Adrenal gland (tissue), 5 donors: Measurements from ENCODE around the gene CREBL2.

ENCODE experiments used
- POLR2A ChIP-seq, 2 donors: fragments of 450-650 bp; IDR thresholded peaks; one replicate each; pipeline ENCODE4 v1.6.1; 2017; ENCODE audit warnings: antibody characterized with exemption in 2 of 2, mild to moderate bottlenecking in 2 of 2, moderate library complexity in 1 of 2
- TF ChIP-seq, protein P1 (sequence below), 6 experiments: fragments of 450-650 bp in 4 of 6; fragments of 200-600 bp in 2 of 6; sonication (generic) in 1 of 6; IDR thresholded peaks; 1 replicate in 5 of 6; 2 replicates in 1 of 6; pipeline versions ENCODE4 v1.5.1 to v1.8.0; 2016 to 2021; ENCODE audit warnings: antibody characterized with exemption in 6 of 6, mild to moderate bottlenecking in 2 of 6, moderate library complexity in 1 of 6
- donor health status: DM: no; HTN: no; CAD: no.

DNA sequence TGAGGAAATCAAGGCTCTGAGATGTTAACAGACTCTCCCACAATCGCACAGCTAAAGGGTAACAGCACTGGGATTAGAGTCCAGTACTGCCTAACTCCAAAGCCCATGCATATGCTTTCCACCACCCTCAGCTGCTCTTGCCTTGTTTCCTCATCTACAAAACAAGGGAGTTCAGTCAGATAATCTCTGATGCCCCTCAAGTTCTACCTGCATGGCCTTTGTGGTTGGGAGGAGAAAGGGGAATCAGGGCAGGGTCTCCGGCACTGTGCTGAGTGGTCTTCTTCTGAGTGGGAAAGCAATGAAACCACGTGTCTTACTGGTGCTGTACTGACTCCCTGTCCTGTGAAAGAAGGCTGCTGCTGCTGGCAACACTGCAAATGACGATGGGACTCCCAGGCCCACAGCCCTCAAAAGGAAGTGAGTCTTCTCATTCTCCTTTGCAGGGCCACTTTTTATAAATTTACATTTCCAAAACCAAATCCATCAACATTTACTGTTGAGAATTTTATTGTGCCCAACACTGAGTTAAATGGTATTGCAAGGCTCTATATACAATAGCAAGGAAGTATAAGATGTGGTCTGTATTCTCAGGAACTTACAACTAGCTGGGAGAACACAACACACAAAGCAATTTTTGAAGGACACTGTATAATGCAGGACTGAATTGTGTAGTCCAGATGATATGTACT, 29.3 kb upstream of the CREBL2 start:
- TF ChIP-seq POLR2A (IDR thresholded peaks at IDR 0.05) = no peak
- TF ChIP-seq, protein P1, sequence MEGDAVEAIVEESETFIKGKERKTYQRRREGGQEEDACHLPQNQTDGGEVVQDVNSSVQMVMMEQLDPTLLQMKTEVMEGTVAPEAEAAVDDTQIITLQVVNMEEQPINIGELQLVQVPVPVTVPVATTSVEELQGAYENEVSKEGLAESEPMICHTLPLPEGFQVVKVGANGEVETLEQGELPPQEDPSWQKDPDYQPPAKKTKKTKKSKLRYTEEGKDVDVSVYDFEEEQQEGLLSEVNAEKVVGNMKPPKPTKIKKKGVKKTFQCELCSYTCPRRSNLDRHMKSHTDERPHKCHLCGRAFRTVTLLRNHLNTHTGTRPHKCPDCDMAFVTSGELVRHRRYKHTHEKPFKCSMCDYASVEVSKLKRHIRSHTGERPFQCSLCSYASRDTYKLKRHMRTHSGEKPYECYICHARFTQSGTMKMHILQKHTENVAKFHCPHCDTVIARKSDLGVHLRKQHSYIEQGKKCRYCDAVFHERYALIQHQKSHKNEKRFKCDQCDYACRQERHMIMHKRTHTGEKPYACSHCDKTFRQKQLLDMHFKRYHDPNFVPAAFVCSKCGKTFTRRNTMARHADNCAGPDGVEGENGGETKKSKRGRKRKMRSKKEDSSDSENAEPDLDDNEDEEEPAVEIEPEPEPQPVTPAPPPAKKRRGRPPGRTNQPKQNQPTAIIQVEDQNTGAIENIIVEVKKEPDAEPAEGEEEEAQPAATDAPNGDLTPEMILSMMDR (IDR thresholded peaks at IDR 0.05) = no peak
